ENCODE measurements around the gene GALNT17. TPM values are rescaled to one million over a fixed set of nuclear protein-coding genes. Genes with fewer than 3 reads are reported as not detected.

Gene GALNT17
- total and polyA plus RNA-seq, 12 donors = 0.94 to 37.5 (median 8.1) TPM

GRCh38 chr7:71135116-71135515, 3.2 kb downstream of the GALNT17 start:
- Histone ChIP-seq H3K4me3 (no peak overlapping the region), H3K9me3 (replicated peaks in 1 of 3) (no peaks in the 10 kb centered on the region), H3K27me3 (peaks cover 18% of the 10 kb centered on the region), H3K4me1 (replicated peaks in 1 of 2) (no peaks in the 10 kb centered on the region), H3K36me3 (replicated peaks in 1 of 2) (no peaks in the 10 kb centered on the region), H3K27ac (no peak overlapping the region)
- 77 to 89% (median 82%) methylated on average over 4 of the region's 4 CpGs for WGBS, 4 donors
- intact Hi-C loops (cut with DNase I) = no loop called here
- TF ChIP-seq POLR2A (IDR thresholded peaks at IDR 0.05) = no peak
- TF ChIP-seq CTCF (IDR thresholded peaks at IDR 0.05) = no peak
- DNase-seq = no peak

GRCh38 chr7:71135663-71136062, 3.7 kb downstream of the GALNT17 start:
- H3K36me3 ChIP-seq (replicated peaks in 1 of 2) = no peaks in the 10 kb centered on the region
- peaks cover 18% of the 10 kb centered on the region for H3K27me3 ChIP-seq
- intact Hi-C loops (cut with DNase I) = no loop called here
- no peak overlapping the region for H3K4me3 ChIP-seq
- H3K4me1 ChIP-seq (replicated peaks in 1 of 2) = no peaks in the 10 kb centered on the region
- no peaks in the 10 kb centered on the region for H3K9me3 ChIP-seq (replicated peaks in 1 of 3)
- peak in 1 of 7 donors; percentile 25 for DNase-seq
- 58 to 67% (median 59%) methylated on average over 4 of the region's 4 CpGs for WGBS, 4 donors
- TF ChIP-seq POLR2A (IDR thresholded peaks at IDR 0.05) = no peak
- TF ChIP-seq CTCF (IDR thresholded peaks at IDR 0.05) = no peak
- no peak overlapping the region for H3K27ac ChIP-seq

- Histone ChIP-seq H3K27ac (no peak overlapping the region), H3K4me1 (replicated peaks in 1 of 2) (no peaks in the 10 kb centered on the region), H3K27me3 (peaks cover 7% of the 10 kb centered on the region), H3K4me3 (no peak overlapping the region), H3K36me3 (replicated peaks in 1 of 2) (no peaks in the 10 kb centered on the region), H3K9me3 (replicated peaks in 1 of 3) (no peaks in the 10 kb centered on the region)
- WGBS, 4 donors = 89 to 95% (median 91%) methylated on average over 7 of the region's 7 CpGs
- TF ChIP-seq CTCF (IDR thresholded peaks at IDR 0.05) = no peak
- no peak for TF ChIP-seq POLR2A (IDR thresholded peaks at IDR 0.05)
- DNase-seq = no peak
- intact Hi-C loops (cut with DNase I) = no loop called here
These were observed 5.5 kb downstream of the GALNT17 start for GRCh38 chr7:71137479-71137878.

GRCh38 chr7:71140264-71140663, 8.3 kb downstream of the GALNT17 start:
- Histone ChIP-seq H3K27ac (no peak overlapping the region), H3K36me3 (replicated peaks in 1 of 2) (no peaks in the 10 kb centered on the region), H3K27me3 (no peaks in the 10 kb centered on the region), H3K4me1 (replicated peaks in 1 of 2) (no peaks in the 10 kb centered on the region), H3K4me3 (no peak overlapping the region), H3K9me3 (replicated peaks in 1 of 3) (no peaks in the 10 kb centered on the region)
- intact Hi-C loops (cut with DNase I) = no loop called here
- no peak for DNase-seq
- no peak for TF ChIP-seq CTCF (IDR thresholded peaks at IDR 0.05)
- no peak for TF ChIP-seq POLR2A (IDR thresholded peaks at IDR 0.05)
- WGBS, 4 donors = 78 to 84% (median 82%) methylated on average over 4 of the region's 4 CpGs
